ENCODE measurements around the gene GRK5. TPM values are rescaled to one million over a fixed set of nuclear protein-coding genes. Genes with fewer than 3 reads are reported as not detected.

GRK5 gene
- total RNA-seq, 1 experiment from 2014 or later = 1.2 TPM

GRCh38 chr10:119253433-119254174, 46.2 kb downstream of the GRK5 start:
- no peak overlapping the region for H3K23ac ChIP-seq (ENCODE audit: insufficient read length, low read depth, low read length)
- H3K4me1 Mint-ChIP-seq = peaks cover 24 to 27% of the 10 kb centered on the region in 2 experiments
- H4K20me1 ChIP-seq (ENCODE audit: control insufficient read depth, insufficient read depth, insufficient read length) = no peaks in the 10 kb centered on the region
- no peak overlapping the region for H3K9ac ChIP-seq (ENCODE audit: extremely low read depth, insufficient read length, low read length)
- H2BK5ac ChIP-seq (ENCODE audit: insufficient read length, low read length) = no peak overlapping the region
- H3K4me2 ChIP-seq (ENCODE audit: insufficient read depth, insufficient read length, low read length) = no peak overlapping the region
- H3K27me3 ChIP-seq (ENCODE audit: insufficient read depth, low read length) = peaks cover 5% of the 10 kb centered on the region; the same call in 1 of the 2 replicates
- no peak overlapping the region for H2BK120ac ChIP-seq (ENCODE audit: low read depth, low read length, poor library complexity, severe bottlenecking)
- H3K4ac ChIP-seq (ENCODE audit: low read depth, low read length) = no peak overlapping the region
- peaks cover 73% of the 10 kb centered on the region for H3K27me3 Mint-ChIP-seq (ENCODE audit: low read depth)
- no peak overlapping the region for H3K18ac ChIP-seq (ENCODE audit: insufficient read length, low read depth, low read length)
- no peak overlapping the region for H4K5ac ChIP-seq (ENCODE audit: insufficient read length, low read depth, low read length)
- DNase-seq = no peak
- peaks cover 2 to 4% of the 10 kb centered on the region in 2 experiments; a peak in 3 of 5 replicates for H3K9me3 Mint-ChIP-seq
- no peaks in the 10 kb centered on the region for H3K23me2 ChIP-seq (ENCODE audit: insufficient read length, low read depth, low read length, poor library complexity, severe bottlenecking)
- no peak overlapping the region for H3K27ac ChIP-seq (ENCODE audit: insufficient read length, low read depth, low read length)
- no peak overlapping the region for H3K14ac ChIP-seq (ENCODE audit: insufficient read depth, low read length)
- H2BK20ac ChIP-seq (ENCODE audit: low read depth, low read length, poor library complexity, severe bottlenecking) = no peak overlapping the region
- H3T11ph ChIP-seq (ENCODE audit: low read length) = no peak overlapping the region
- no peak overlapping the region for H2AFZ ChIP-seq (ENCODE audit: low read length)
- no peaks in the 10 kb centered on the region for H3K9me3 ChIP-seq (ENCODE audit: control insufficient read depth, low read depth, low read length)
- peak overlapping the region in 1 of 2 experiments; percentile 29; a peak in 1 of 5 replicates for H3K4me3 Mint-ChIP-seq
- no peak overlapping the region for H2AK5ac ChIP-seq (ENCODE audit: insufficient read length, low read length)
- H4K91ac ChIP-seq (ENCODE audit: insufficient read length, low read depth, low read length) = no peak overlapping the region
- no peaks in the 10 kb centered on the region for H3K79me1 ChIP-seq (ENCODE audit: insufficient read depth, low read depth, low read length, poor library complexity, severe bottlenecking)
- H4K8ac ChIP-seq (replicated peaks; ENCODE audit: insufficient read length, low read depth, low read length) = no peak overlapping the region
- peaks cover 2% of the 10 kb centered on the region; the same call in 1 of the 2 replicates for H3K4me1 ChIP-seq (ENCODE audit: insufficient read depth, low read length)
- H2BK15ac ChIP-seq (ENCODE audit: low read depth, low read length) = no peak overlapping the region; the same call in 1 of the 2 replicates
- H3K79me2 ChIP-seq (ENCODE audit: insufficient read depth, low read length) = no peaks in the 10 kb centered on the region
- WGBS (ENCODE audit: extremely low coverage, insufficient read length, low lambda C conversion rate) = no CpG with 5 or more reads among the region's 16 CpGs
- peaks cover 0 to 6% (median 0%) of the 10 kb centered on the region in 3 experiments; a peak in 2 of 7 replicates for H3K36me3 Mint-ChIP-seq (ENCODE audit: insufficient read depth in 1 of 3, low read depth in 3 of 3)
- no peak overlapping the region for H2BK12ac ChIP-seq (ENCODE audit: insufficient read length, low read depth, low read length)
- H3K56ac ChIP-seq (ENCODE audit: insufficient read length, low read depth, low read length) = no peak overlapping the region
- TF ChIP-seq CTCF (conservative IDR thresholded peaks at IDR 0.05) = no peak
- peak overlapping the region in 1 of 3 experiments; percentile 9; a peak in 1 of 7 replicates for H3K27ac Mint-ChIP-seq

All from H9 (cell line).